ENCODE data around the gene DIO3.

Gene DIO3

GRCh38 chr14:101582294-101582693 lies 21.0 kb downstream of the DIO3 start:
- DNase-seq (ENCODE audit: low read depth in 2 of 3, low spot score in 1 of 3) = no peak

DNA sequence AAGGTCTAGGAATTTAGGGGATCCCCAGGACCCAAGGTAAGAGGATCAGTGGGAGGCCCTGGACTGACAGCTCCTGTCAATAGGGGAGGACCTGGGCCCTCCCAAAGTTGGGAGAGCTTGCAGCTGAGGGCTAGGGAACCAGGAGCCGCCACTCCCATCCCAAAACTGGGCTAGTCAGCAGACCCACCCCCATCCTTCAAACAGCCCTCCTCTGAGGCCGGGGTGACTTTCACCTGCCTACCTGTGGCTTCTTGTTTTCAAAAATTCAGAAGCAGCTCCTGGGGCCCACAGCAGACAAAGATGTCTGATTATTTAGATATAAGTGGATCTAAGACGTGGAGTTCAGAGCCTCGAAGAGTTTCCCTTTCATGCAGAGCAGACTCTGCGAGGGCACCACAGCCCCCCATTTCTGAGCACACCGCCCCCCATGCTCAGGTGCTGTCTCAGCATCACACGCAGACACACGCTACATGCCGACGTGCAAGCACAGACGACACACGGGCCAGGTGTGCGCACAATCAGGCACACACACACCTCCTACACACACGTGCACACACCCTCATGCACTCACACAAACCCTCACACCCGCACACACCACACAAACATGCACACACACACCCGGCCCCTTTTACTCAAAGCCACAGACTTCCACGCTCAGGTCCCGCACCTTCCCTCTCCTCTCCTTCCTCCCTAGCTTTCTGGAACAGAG lies 21.9 kb downstream of the DIO3 start:
- DNase-seq (ENCODE audit: low read depth in 2 of 3, low spot score in 1 of 3) = no peak

DNA sequence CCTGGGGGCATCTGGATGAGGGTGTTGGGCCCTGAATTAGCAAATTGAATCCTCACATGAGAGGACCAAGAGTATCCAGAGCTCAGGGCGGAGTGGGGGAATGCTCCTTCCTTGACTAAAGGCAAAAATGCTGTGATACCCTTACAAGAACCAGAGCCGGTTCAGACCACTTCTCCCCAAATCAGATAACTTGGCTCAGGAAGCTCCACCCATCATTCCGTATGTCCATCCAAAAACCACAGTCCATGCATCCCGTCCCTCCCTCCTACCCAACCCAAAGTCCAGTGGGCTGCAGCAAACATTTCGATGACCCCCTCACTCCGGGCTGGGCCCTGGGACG lies 22.4 kb downstream of the DIO3 start:
- DNase-seq (ENCODE audit: low read depth in 2 of 3, low spot score in 1 of 3) = no peak

DNA sequence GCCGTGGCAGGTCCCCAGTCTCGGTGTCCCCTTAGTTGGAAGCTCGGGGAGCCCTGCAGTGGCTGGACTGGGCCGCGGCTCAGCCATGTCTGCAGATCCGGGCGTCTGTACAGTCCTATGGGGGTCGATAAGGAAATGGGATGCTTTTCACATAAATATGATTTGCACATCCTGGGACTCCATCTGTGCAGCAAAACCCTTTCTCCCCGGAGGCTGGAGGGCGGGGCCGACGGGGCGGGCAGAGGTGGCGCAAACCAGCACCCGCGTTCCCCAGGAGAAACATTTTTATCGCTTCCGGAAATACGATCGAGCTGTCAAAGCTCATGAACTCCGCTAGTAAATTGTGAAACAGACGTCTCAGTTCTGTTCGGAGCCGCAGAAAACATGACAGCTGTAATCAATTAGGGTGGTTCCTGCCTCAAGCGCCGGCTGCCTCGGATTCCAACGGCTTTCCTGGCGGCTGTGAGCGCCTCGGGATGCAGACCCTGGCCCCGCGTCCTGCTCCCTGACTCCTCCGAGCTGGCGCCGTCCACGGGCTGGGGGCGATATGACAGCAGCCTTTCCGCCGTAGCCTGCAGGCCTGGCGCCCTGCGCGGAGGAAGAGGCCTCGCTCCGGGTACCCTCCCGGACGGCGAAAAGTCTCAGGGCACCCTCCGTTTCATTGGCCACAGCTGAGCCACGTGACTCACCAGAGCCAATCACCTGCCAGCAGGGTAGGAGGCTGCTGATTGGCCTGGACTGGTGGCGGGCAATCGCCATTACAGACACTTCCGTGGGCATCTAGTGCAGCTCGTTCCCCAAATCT lies 23.0 kb downstream of the DIO3 start:
- DNase-seq (ENCODE audit: low read depth in 2 of 3, low spot score in 1 of 3) = no peak

- DNase-seq (ENCODE audit: low read depth in 2 of 3, low spot score in 1 of 3) = no peak
Observed at GRCh38 chr14:101585211-101585610, 23.9 kb downstream of the DIO3 start.

GRCh38 chr14:101586531-101587430 lies 25.5 kb downstream of the DIO3 start:
- no peak for DNase-seq (ENCODE audit: low read depth in 2 of 3, low spot score in 1 of 3)

GRCh38 chr14:101587441-101587911 lies 26.2 kb downstream of the DIO3 start:
- no peak for DNase-seq (ENCODE audit: low read depth in 2 of 3, low spot score in 1 of 3)

- DNase-seq (ENCODE audit: low read depth in 2 of 3, low spot score in 1 of 3) = no peak
Observed at GRCh38 chr14:101588286-101588975, 27.1 kb downstream of the DIO3 start.

DNA sequence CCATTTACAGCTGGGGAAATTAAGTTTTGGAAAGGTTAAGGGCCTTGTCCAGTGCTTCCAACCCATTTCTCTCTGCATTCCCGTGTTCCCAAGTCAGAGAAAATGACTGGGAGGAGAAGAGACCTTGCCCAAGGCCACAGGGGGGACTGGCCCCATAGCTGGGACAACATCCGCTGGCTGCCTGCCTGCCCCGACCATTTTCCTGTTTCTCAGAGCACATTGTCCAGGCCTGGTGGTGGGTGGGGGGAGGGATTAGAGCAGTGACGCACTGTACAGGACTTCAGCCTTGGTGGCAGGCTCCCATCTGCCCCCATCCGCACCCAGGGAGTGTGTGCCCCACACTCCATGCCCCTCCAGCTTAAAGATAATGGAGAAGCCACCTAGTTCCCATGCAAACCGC lies 27.7 kb downstream of the DIO3 start:
- DNase-seq (ENCODE audit: low read depth in 2 of 3, low spot score in 1 of 3) = no peak

GRCh38 chr14:101589486-101590015 lies 28.3 kb downstream of the DIO3 start:
- DNase-seq (ENCODE audit: low read depth in 2 of 3, low spot score in 1 of 3) = no peak

GRCh38 chr14:101590062-101590461 lies 28.8 kb downstream of the DIO3 start:
- no peak for DNase-seq (ENCODE audit: low read depth in 2 of 3, low spot score in 1 of 3)

DNA sequence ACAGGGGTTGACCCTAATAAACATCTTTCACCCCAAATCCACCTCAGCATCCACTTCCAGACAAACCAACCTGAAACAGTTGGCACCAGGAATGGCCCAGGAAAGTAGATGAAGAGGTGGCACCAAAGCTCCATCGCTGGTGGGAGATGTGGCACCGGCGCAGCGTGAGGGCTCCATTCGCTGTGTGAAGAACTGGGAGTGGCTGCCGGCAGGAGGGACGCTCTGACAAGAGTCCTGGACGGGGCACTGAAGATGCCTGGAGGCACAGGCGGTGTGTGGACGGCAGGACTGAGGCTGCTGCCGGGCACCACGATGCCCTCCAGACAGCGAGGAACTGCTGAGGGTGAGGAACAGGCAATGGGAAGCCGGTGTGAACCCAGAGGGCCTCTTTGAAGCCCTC lies 29.3 kb downstream of the DIO3 start:
- no peak for DNase-seq (ENCODE audit: low read depth in 2 of 3, low spot score in 1 of 3)

DNA sequence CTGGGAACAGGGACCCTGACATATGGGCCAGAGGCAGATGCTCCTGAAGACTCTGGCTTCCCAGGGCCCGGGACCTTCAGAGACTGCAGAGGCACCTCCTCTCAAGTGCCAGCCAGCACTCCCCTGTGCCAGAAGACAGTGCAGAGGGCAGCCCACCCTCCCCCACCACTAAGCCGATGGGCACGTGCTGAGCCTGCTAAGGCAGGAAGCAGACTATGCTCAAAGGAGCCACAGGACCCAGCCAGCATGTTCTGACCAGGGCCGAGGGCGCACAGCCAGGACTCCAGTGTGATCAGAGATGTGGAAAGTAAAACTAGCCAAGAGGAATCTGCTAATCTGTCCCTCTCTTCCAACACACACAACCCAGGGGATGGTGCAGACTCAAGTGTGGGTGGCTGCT lies 29.8 kb downstream of the DIO3 start:
- DNase-seq (ENCODE audit: low read depth in 2 of 3, low spot score in 1 of 3) = no peak

- no peak for DNase-seq (ENCODE audit: low read depth in 2 of 3, low spot score in 1 of 3)
Observed at GRCh38 chr14:101591582-101591981, 30.3 kb downstream of the DIO3 start.

GRCh38 chr14:101593411-101594238 lies 32.3 kb downstream of the DIO3 start:
- no peak for DNase-seq (ENCODE audit: low read depth in 2 of 3, low spot score in 1 of 3)

GRCh38 chr14:101594511-101595148 lies 33.3 kb downstream of the DIO3 start:
- DNase-seq (ENCODE audit: low read depth in 2 of 3, low spot score in 1 of 3) = no peak

DNA sequence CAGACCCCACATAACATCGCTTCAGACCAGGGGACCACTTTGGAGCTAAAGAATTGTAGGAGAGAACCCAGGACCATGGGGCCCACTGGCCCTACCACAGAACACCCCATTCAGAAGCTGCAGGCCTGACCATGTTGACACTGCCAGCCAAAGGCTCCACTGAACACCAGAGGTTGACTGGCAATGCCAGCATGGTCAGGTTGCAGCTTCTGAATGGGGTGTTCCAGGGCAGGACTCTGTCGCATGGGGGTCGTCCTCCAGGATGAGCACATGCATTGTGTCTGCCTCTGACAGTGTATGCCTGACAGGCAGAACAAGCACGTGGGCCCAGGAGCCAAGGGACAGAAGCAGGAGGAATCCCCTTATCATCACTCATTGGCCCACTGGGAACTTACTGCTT lies 34.1 kb downstream of the DIO3 start:
- no peak for DNase-seq (ENCODE audit: low read depth in 2 of 3, low spot score in 1 of 3)

DNA sequence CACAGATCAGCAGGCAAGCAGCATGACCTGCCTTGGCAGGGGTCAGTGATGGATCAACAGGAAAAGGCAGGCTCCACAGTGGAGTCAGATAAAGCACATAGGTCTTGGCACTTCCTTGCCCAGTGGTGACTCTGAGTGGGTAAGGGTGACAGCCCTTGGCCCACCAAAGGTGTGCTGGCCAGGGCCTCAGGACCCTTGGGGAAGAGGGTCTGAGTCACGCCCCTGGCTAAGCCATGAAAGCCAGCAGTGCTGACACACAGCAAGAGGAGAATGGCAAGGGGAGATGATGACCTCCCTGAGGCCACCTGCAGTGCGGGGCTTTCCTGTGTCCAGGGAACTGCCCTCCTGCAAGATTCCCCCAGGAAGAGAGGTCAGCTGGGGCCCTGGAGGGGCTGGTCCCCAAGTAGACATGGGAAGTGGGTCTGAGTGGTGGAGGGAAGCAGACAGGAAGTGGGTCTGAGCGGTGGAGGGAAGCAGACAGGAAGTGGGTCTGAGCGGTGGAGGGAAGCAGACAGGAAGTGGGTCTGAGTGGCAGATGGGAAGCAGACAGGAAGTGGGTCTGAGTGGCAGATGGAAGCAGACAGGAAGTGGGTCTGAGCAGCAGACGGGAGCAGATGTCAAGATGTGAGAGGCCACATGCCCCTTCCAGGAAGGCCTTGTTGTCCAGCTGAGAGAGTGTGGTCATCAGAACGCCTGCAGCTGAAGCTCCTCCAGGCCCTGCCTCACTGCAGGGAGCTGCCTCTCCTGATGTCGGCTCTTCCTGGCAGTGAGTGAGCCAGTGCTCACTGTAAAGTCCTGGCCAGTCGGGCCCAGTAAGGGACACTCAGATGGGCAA lies 34.8 kb downstream of the DIO3 start:
- peak; percentile 6 to 15 (median 10) for DNase-seq (ENCODE audit: low read depth in 2 of 3, low spot score in 1 of 3)

GRCh38 chr14:101596742-101597141 lies 35.4 kb downstream of the DIO3 start:
- DNase-seq (ENCODE audit: low read depth in 2 of 3, low spot score in 1 of 3) = no peak
